ENCODE data around the gene USP19.

DNA sequence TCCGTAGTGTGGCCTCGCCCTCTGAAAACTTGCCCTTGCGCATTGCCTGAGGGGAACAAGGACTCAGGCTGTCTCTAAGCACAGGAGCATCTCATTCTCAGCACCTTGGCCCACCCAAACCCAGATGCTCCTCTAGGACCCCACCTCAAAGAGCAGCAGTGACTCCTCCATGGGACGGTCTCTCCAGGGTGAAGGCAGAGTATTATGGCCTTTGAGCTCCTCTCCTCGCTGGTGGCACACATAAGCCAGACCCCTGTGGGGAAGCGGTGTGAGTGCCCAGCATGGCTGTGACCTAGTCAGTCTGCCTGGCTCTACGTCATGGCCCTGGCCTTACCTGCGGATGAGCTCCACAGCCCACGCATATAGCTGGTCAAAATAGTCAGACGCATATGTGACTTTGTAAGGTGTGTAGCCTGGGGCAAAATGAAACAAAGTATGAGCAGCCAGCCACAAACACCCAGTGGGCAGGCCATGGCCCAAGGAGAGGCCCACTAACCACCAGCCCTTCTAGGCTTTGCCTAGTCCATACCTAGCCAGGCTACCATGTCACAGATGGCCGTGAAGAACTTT, 20.5 kb downstream of the USP19 start:
- TF ChIP-seq, protein P1, sequence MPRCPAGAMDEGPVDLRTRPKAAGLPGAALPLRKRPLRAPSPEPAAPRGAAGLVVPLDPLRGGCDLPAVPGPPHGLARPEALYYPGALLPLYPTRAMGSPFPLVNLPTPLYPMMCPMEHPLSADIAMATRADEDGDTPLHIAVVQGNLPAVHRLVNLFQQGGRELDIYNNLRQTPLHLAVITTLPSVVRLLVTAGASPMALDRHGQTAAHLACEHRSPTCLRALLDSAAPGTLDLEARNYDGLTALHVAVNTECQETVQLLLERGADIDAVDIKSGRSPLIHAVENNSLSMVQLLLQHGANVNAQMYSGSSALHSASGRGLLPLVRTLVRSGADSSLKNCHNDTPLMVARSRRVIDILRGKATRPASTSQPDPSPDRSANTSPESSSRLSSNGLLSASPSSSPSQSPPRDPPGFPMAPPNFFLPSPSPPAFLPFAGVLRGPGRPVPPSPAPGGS (IDR thresholded peaks at IDR 0.05) = no peak
- TF ChIP-seq POLR2A (IDR thresholded peaks at IDR 0.05; ENCODE audit: low read length) (no peak), KDM5A (IDR thresholded peaks at IDR 0.05) (no peak), ZSCAN20 (CRISPR knock-in tag; IDR thresholded peaks at IDR 0.05) (no peak), MAFK (IDR thresholded peaks at IDR 0.05; ENCODE audit: partially characterized antibody) (no peak)
- TF ChIP-seq, protein P2, sequence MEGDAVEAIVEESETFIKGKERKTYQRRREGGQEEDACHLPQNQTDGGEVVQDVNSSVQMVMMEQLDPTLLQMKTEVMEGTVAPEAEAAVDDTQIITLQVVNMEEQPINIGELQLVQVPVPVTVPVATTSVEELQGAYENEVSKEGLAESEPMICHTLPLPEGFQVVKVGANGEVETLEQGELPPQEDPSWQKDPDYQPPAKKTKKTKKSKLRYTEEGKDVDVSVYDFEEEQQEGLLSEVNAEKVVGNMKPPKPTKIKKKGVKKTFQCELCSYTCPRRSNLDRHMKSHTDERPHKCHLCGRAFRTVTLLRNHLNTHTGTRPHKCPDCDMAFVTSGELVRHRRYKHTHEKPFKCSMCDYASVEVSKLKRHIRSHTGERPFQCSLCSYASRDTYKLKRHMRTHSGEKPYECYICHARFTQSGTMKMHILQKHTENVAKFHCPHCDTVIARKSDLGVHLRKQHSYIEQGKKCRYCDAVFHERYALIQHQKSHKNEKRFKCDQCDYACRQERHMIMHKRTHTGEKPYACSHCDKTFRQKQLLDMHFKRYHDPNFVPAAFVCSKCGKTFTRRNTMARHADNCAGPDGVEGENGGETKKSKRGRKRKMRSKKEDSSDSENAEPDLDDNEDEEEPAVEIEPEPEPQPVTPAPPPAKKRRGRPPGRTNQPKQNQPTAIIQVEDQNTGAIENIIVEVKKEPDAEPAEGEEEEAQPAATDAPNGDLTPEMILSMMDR (IDR thresholded peaks at IDR 0.05) = no peak
- TF ChIP-seq, protein P3, sequence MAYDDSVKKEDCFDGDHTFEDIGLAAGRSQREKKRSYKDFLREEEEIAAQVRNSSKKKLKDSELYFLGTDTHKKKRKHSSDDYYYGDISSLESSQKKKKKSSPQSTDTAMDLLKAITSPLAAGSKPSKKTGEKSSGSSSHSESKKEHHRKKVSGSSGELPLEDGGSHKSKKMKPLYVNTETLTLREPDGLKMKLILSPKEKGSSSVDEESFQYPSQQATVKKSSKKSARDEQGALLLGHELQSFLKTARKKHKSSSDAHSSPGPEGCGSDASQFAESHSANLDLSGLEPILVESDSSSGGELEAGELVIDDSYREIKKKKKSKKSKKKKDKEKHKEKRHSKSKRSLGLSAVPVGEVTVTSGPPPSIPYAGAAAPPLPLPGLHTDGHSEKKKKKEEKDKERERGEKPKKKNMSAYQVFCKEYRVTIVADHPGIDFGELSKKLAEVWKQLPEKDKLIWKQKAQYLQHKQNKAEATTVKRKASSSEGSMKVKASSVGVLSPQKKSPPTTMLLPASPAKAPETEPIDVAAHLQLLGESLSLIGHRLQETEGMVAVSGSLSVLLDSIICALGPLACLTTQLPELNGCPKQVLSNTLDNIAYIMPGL (CRISPR knock-in tag; IDR thresholded peaks at IDR 0.05; ENCODE audit: borderline replicate concordance) = no peak

Data from A549 (cell line).